Neutrophil (primary cell): ENCODE results near the gene MINDY4B.

Experiments
- H3K27ac ChIP-seq: fragments of 200-600 bp; sonication (generic); 2 replicates; pipeline ENCODE4 v1.5.1; 2016; ENCODE audit warnings: mild to moderate bottlenecking, moderate library complexity
- H3K27me3 ChIP-seq: fragments of 200-600 bp; sonication (generic); 2 replicates; pipeline ENCODE4 v1.6.0; 2016; ENCODE audit warnings: mild to moderate bottlenecking
- H3K36me3 ChIP-seq: fragments of 200-600 bp; sonication (generic); 2 replicates; pipeline ENCODE4 v1.5.1; 2017
- H3K4me1 ChIP-seq, 2 experiments: fragments of 200-600 bp in 1 of 2; sonication (generic) in 1 of 2; 1 replicate in 1 of 2; 2 replicates in 1 of 2; pipeline versions ENCODE4 v1.5.1 to v1.6.1; 2013 to 2016; ENCODE audit warnings: low read depth in 1 of 2, low read length in 1 of 2, mild to moderate bottlenecking in 1 of 2, moderate library complexity in 1 of 2; ENCODE audit not compliant: control insufficient read depth in 1 of 2, insufficient read depth in 1 of 2
- H3K4me3 ChIP-seq, 2 experiments: fragments of 200-600 bp in 1 of 2; sonication (generic) in 1 of 2; 1 replicate in 1 of 2; 2 replicates in 1 of 2; pipeline ENCODE4 v1.5.1; 2013 to 2016; ENCODE audit warnings: low read depth in 1 of 2, low read length in 1 of 2, mild to moderate bottlenecking in 1 of 2, moderate library complexity in 1 of 2
- H3K9me3 ChIP-seq: fragments of 200-600 bp; sonication (generic); 2 replicates; pipeline ENCODE4 v1.5.1; 2016
- TF ChIP-seq, protein P1 (sequence below): fragments of 200-600 bp; sonication (generic); IDR thresholded peaks from 2 replicates; pipeline ENCODE4 v1.5.1; 2016; ENCODE audit warnings: antibody characterized with exemption

MINDY4B gene

GRCh38 chr3:150843241-150843640 is 62.0 kb downstream of the MINDY4B start:
- Histone ChIP-seq H3K4me1 (no peaks in the 10 kb centered on the region), H3K27me3 (no peaks in the 10 kb centered on the region), H3K4me3 (no peak overlapping the region), H3K9me3 (no peaks in the 10 kb centered on the region), H3K27ac (no peak overlapping the region), H3K36me3 (no peaks in the 10 kb centered on the region)
- TF ChIP-seq, protein P1, sequence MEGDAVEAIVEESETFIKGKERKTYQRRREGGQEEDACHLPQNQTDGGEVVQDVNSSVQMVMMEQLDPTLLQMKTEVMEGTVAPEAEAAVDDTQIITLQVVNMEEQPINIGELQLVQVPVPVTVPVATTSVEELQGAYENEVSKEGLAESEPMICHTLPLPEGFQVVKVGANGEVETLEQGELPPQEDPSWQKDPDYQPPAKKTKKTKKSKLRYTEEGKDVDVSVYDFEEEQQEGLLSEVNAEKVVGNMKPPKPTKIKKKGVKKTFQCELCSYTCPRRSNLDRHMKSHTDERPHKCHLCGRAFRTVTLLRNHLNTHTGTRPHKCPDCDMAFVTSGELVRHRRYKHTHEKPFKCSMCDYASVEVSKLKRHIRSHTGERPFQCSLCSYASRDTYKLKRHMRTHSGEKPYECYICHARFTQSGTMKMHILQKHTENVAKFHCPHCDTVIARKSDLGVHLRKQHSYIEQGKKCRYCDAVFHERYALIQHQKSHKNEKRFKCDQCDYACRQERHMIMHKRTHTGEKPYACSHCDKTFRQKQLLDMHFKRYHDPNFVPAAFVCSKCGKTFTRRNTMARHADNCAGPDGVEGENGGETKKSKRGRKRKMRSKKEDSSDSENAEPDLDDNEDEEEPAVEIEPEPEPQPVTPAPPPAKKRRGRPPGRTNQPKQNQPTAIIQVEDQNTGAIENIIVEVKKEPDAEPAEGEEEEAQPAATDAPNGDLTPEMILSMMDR = no peak

- H3K4me1 ChIP-seq = no peaks in the 10 kb centered on the region
- no peaks in the 10 kb centered on the region for H3K9me3 ChIP-seq
- H3K27ac ChIP-seq = no peak overlapping the region
- TF ChIP-seq, protein P1 = no peak
- H3K4me3 ChIP-seq = no peak overlapping the region
- H3K27me3 ChIP-seq = no peaks in the 10 kb centered on the region
- H3K36me3 ChIP-seq = no peaks in the 10 kb centered on the region
These were observed 64.3 kb downstream of the MINDY4B start for GRCh38 chr3:150840802-150841515.

GRCh38 chr3:150830745-150831144 is 74.5 kb downstream of the MINDY4B start:
- Histone ChIP-seq H3K4me1 (no peaks in the 10 kb centered on the region), H3K9me3 (no peaks in the 10 kb centered on the region), H3K27ac (no peak overlapping the region), H3K36me3 (no peaks in the 10 kb centered on the region), H3K4me3 (no peak overlapping the region), H3K27me3 (no peaks in the 10 kb centered on the region)
- TF ChIP-seq, protein P1 = no peak

- Histone ChIP-seq H3K27me3 (no peaks in the 10 kb centered on the region), H3K36me3 (no peaks in the 10 kb centered on the region), H3K4me1 (no peaks in the 10 kb centered on the region), H3K27ac (no peak overlapping the region), H3K9me3 (no peaks in the 10 kb centered on the region), H3K4me3 (no peak overlapping the region)
- TF ChIP-seq, protein P1 = no peak
These were observed 75.1 kb downstream of the MINDY4B start for GRCh38 chr3:150830094-150830681.

GRCh38 chr3:150829408-150829807 is 75.8 kb downstream of the MINDY4B start:
- Histone ChIP-seq H3K4me1 (no peaks in the 10 kb centered on the region), H3K36me3 (no peaks in the 10 kb centered on the region), H3K27ac (no peak overlapping the region), H3K9me3 (no peaks in the 10 kb centered on the region), H3K27me3 (no peaks in the 10 kb centered on the region), H3K4me3 (no peak overlapping the region)
- TF ChIP-seq, protein P1 = no peak
